Tibial artery (tissue), 4 donors: Measurements from ENCODE around the gene DAW1.

Experiments
- DNase-seq, 2 donors: peaks; one replicate each; pipeline ENCODE4 v3.0.0-alpha.2; 2019
- H3K27ac ChIP-seq, 2 donors: fragments of 200-600 bp; sonication (generic) in 1 of 2; 1 replicate in 1 of 2; 2 replicates in 1 of 2; pipeline ENCODE4 v1.5.1; 2018 to 2019; ENCODE audit warnings: mild to moderate bottlenecking in 1 of 2
- H3K27me3 ChIP-seq, 2 donors: fragments of 200-600 bp; sonication (generic) in 1 of 2; one replicate each; pipeline versions ENCODE4 v1.5.1 to v1.6.0; 2016 to 2019
- H3K36me3 ChIP-seq, 3 donors: fragments of 200-600 bp; sonication (generic) in 2 of 3; one replicate each; pipeline ENCODE4 v1.5.1; 2016 to 2019; ENCODE audit warnings: mild to moderate bottlenecking in 2 of 3
- H3K4me1 ChIP-seq, 4 donors: fragments of 200-600 bp; sonication (generic) in 2 of 4; 1 replicate in 3 of 4; 2 replicates in 1 of 4; pipeline ENCODE4 v1.5.1; 2016 to 2019
- H3K4me3 ChIP-seq, 2 donors: fragments of 200-600 bp; sonication (generic) in 1 of 2; 1 replicate in 1 of 2; 2 replicates in 1 of 2; pipeline ENCODE4 v1.5.1; 2018 to 2019; ENCODE audit warnings: mild to moderate bottlenecking in 2 of 2
- H3K9me3 ChIP-seq, 3 donors: fragments of 200-600 bp; sonication (generic) in 1 of 3; one replicate each; pipeline ENCODE4 v1.5.1; 2016 to 2019
- intact Hi-C: fragments of 100-400 bp; cut with DNase I; formaldehyde crosslinking; loops from one replicate; pipeline ENCODE4 v1.15.0; 2023; ENCODE audit warnings: low total_unique reads
- TF ChIP-seq, protein P1 (sequence below), 2 experiments: fragments of 200-600 bp in 1 of 2; fragments of 450-650 bp in 1 of 2; IDR thresholded peaks; one replicate each; pipeline ENCODE4 v1.5.1; 2017 to 2019; ENCODE audit warnings: antibody characterized with exemption in 2 of 2, mild to moderate bottlenecking in 1 of 2, moderate library complexity in 1 of 2

DAW1 gene

GRCh38 chr2:227870710-227871374 lies 589 bp upstream of the DAW1 start:
- peak overlapping the region; percentile 32 to 47 for H3K4me3 ChIP-seq

DNA sequence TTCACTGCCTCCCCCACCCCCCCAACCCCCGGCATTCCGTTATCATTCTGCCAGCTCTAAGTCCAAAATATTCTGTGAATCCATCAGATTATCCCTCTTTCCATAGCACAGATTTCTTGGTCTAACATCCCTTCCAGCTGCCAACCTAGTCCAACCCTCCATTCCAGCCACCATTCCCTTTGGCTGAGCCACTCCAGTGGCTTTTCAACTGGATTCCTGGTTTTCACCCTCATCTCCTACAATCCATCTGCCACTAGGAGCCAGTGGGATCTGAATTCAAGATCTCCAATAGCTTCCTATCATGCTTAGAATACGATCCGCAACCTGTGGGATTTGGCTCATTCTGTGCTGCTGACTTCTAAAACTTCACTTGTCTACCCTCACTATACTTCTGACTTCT lies 1.2 kb downstream of the DAW1 start:
- no peak for DNase-seq
- Histone ChIP-seq H3K9me3 (no peaks in the 10 kb centered on the region), H3K27ac (no peak overlapping the region), H3K27me3 (peaks cover 0 to 7% of the 10 kb centered on the region in 2 donors), H3K4me3 (no peak overlapping the region), H3K36me3 (no peaks in the 10 kb centered on the region), H3K4me1 (peaks cover 0 to 28% (median 8%) of the 10 kb centered on the region in 4 donors)
- TF ChIP-seq, protein P1, sequence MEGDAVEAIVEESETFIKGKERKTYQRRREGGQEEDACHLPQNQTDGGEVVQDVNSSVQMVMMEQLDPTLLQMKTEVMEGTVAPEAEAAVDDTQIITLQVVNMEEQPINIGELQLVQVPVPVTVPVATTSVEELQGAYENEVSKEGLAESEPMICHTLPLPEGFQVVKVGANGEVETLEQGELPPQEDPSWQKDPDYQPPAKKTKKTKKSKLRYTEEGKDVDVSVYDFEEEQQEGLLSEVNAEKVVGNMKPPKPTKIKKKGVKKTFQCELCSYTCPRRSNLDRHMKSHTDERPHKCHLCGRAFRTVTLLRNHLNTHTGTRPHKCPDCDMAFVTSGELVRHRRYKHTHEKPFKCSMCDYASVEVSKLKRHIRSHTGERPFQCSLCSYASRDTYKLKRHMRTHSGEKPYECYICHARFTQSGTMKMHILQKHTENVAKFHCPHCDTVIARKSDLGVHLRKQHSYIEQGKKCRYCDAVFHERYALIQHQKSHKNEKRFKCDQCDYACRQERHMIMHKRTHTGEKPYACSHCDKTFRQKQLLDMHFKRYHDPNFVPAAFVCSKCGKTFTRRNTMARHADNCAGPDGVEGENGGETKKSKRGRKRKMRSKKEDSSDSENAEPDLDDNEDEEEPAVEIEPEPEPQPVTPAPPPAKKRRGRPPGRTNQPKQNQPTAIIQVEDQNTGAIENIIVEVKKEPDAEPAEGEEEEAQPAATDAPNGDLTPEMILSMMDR (IDR thresholded peaks at IDR 0.05): no peak
- intact Hi-C loops: no loop called here

More at GRCh38 chr2:227870710-227871374, 589 bp upstream of the DAW1 start:
- no peaks in the 10 kb centered on the region for H3K36me3 ChIP-seq
- H3K9me3 ChIP-seq: no peaks in the 10 kb centered on the region
- TF ChIP-seq, protein P1 (IDR thresholded peaks at IDR 0.05): no peak
- H3K27me3 ChIP-seq: peaks cover 0 to 7% of the 10 kb centered on the region in 2 donors
- DNase-seq: no peak
- H3K4me1 ChIP-seq: peaks cover 0 to 11% (median 6%) of the 10 kb centered on the region in 4 donors
- no peak overlapping the region for H3K27ac ChIP-seq
- intact Hi-C loops: no loop called here

DNA sequence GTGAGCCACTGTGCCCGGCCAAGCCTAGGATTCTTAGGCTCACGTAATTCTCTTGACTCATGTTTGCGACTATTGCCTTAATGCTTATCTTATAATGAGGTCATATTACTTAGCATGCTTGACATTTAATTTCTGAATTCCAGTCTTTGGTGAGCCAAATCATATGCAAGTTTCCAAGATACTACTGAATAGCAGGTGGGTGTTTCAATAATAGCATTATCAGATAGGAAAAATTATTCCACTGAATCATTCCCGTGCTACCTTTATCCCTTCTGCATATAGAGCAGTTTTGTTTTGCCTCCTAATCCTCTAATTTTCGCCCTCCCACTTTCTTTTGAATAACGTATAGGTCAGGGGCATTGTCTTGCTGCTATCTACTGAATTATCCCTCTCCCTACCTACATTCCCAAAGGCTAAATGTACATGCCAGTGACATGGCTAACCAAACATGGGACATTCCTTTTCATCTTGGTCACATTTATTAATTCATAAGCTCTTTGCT lies 4.9 kb downstream of the DAW1 start:
- intact Hi-C loops: no loop called here
- Histone ChIP-seq H3K36me3 (no peaks in the 10 kb centered on the region), H3K4me1 (peaks cover 0 to 29% (median 6%) of the 10 kb centered on the region in 4 donors), H3K4me3 (no peak overlapping the region), H3K27me3 (peaks cover 0 to 5% of the 10 kb centered on the region in 2 donors), H3K27ac (no peak overlapping the region), H3K9me3 (no peaks in the 10 kb centered on the region)
- no peak for DNase-seq
- TF ChIP-seq, protein P1 (IDR thresholded peaks at IDR 0.05): no peak

DNA sequence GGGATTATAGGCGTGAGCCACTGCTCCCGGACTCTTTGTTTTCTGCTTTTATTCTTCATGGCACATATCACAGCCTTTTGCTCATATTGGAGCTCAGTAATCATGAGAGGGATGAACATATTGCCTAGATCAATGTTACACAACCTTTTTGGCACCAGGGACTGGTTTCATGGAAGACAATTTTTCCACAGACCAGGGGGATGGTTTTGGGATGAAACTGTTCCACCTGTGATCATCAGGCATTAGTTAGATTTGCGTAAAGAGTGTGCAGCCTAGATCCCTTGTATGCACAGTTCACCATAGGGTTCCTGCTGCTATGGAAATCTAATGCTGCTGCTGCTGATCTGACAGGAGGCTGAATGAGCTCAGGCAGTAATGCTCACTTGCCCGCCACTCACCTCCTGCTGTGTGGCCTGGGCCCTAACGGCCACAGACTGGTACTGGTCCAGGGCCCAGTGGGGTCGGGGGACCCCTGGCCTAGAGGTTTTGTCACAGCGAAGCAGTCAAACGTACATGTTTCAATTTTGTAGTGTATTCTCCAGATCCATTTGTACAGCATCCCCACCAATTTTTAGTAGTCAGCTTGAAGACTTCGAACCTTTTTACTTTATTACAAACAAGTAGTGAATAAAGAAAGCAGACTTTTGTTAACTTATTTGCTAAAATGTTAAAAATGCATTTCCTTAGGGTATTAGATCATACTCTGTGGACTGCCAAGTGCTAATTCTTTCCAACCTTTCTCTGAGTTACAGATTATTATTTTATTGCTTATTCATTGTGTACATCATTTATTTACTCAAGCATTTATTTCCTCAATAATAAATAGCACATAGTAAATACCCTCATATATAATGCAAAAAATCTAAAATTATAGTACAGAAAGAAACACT lies 6.2 kb downstream of the DAW1 start:
- peak overlapping the region in 1 of 2 donors; percentile 53 for H3K27ac ChIP-seq
- TF ChIP-seq, protein P1 (IDR thresholded peaks at IDR 0.05): no peak
- H3K27me3 ChIP-seq: no peaks in the 10 kb centered on the region
- no peak overlapping the region for H3K4me3 ChIP-seq
- no peaks in the 10 kb centered on the region for H3K9me3 ChIP-seq
- H3K4me1 ChIP-seq: peaks cover 0 to 34% (median 2%) of the 10 kb centered on the region in 4 donors
- DNase-seq: no peak
- intact Hi-C loops: no loop called here
- H3K36me3 ChIP-seq: no peaks in the 10 kb centered on the region

DNA sequence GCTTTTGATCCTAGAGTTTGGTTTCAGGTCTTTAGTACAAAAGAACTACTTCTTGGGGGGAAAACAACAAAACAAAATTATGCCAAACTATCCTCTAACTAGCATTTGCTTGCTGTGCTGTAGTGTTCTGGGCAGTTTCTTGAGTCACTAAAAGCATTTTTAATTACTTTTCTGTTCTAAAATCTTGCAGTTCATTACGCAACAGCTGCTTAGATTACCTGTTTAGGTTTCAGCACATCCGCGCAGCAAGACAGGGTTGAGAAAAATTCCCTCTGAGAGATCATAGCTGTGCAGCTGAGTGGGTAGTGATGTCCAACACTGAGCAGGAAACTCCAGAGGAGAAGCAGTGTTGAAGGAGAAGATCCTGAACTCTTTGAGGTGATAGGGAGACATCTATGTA lies 9.0 kb downstream of the DAW1 start:
- Histone ChIP-seq H3K36me3 (no peaks in the 10 kb centered on the region), H3K4me1 (peaks cover 0 to 34% (median 2%) of the 10 kb centered on the region in 4 donors), H3K27ac (no peak overlapping the region), H3K27me3 (no peaks in the 10 kb centered on the region), H3K4me3 (no peak overlapping the region), H3K9me3 (no peaks in the 10 kb centered on the region)
- DNase-seq: no peak
- intact Hi-C loops: loop anchor here (10.0 kb wide), 1 partner anchor 1394 kb away; the partner anchor contains the start of gene PID1
- TF ChIP-seq, protein P1 (IDR thresholded peaks at IDR 0.05): no peak
